CD4-positive, alpha-beta T cell treated with Interleukin-15 for 1 hour (primary cell): ENCODE measurements around the gene TTLL10.

Source experiments
- DNase-seq: peaks from one replicate; pipeline ENCODE4 v3.0.0-alpha.2; 2020

Gene TTLL10

DNA sequence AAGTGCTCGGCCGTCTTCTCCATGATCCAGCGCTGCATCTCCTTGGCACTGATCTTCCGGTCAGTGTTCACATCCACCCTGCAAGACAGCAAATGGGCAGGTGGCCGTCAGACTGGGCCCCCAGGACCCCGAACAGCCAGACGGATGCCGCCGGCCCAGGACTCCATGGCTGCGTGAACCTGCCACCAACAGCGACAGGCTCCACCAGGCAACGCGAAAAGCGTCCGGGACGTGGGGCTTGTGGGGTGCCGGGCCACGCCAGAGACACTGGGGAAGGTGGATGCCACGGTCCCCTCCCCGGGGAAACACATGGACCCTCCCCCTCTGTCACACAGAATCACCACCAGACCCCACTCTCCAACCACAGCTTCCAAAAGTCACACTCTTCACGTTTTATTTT is 50.2 kb downstream of the TTLL10 start:
- no peak for DNase-seq

DNA sequence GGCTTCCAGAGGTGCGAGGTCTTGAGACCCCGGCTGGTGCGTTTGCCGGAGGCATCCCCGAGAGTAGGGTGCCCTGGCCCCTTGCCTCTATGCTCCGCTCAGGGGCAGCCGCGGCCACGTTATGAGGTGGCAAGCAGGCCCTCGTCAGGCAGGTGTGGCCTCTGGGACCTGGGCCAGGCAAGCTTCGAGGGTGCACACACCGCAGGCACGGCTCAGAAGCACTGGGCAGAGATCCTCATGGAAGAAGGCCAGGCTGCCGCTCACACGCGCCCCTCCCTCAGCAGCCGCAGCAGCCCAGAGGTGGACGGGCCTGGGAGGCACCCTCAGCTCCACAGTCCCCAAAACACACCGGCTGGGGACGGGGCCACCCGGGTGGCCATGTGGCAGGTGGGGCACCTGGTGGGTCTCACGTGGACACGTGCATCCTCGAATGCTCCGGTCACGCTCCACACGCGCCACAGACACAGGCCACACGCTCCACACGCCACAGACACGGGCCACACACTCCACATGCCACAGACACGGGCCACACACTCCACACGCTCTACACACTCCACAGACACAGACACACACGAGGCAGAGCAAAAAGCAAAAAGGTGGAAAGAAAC is 51.7 kb downstream of the TTLL10 start:
- no peak for DNase-seq

GRCh38 chr1:1225913-1226312 is 52.2 kb downstream of the TTLL10 start:
- DNase-seq, result no peak

DNA sequence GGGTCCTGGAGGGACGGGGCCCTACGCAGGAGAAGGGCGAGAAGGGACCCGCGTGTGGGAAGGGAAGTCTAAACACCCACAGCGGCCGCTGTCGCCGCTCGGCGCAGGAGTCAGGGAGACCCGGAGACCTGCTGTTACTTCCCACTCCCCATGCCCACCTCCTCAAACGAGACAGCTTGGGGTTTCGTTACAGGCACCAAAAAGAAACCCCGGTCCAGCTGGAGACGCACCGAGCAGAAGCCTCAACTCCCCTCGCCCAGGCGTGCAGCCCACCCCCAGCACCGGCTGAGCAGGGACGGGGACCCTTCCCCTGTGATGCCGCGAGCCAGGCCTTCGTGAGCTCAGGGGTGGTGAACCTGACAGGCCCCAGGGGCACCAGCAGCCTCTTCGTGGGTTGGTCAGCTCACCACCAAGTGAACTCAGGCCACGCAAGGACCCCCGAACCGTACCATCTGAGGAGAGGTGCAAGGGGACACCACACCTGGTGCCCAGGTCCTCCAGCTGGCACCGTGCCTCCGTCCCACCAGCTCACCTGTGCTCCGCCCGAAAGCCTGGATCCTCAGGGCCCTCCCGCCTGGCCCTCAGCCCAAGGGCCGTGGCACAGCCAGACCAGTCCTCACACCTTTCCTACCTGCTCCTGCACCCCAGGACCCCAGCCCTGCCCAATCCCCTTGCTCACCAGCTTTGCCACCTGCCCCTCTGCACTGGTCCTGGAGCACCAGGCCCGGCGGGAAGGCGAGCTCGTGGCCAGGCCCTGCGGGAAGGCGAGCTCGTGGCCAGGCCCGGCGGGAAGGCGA is 53.1 kb downstream of the TTLL10 start:
- no peak for DNase-seq

DNA sequence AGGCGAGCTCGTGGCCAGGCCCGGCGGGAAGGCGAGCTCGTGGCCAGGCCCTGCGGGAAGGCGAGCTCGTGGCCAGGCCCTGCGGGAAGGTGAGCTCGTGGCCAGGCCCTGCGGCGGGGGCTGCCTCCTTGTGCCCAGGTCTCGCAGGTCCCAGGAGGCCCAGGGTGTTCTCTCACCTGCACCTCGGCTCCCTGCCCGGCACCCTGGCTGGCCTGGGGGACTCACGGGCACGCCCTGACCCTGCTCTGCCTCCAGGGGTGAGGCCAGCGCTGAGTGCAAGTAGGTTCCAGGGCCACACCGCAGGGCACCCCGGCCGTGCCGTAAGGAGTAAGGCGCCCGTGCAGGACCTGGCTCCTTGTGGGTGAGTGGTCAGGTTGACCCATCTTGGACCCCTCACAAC is 53.7 kb downstream of the TTLL10 start:
- DNase-seq, result no peak

DNA sequence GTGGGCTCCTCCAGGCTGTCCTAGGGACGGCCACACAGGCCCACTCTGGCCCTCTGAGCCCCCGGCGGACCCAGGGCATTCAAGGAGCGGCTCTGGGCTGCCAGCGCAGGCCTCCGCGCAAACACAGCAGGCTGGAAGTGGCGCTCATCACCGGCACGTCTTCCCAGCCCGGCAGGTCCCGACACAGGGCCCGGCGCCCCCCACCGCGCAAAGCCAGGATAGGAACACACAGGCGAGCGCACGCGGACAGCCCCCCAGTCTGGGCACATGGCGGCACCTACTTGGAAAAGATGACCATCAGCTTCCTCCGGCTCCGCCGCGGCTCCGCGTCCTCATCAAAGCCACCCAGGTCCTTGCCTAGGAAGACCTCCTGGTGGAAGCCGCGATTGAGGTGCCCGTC is 54.5 kb downstream of the TTLL10 start:
- DNase-seq, result no peak

GRCh38 chr1:1228596-1229321 is 55.1 kb downstream of the TTLL10 start:
- DNase-seq, result no peak

GRCh38 chr1:1229770-1230169 is 56.1 kb downstream of the TTLL10 start:
- DNase-seq, result no peak

- no peak for DNase-seq
Observed at GRCh38 chr1:1230656-1231399, 57.1 kb downstream of the TTLL10 start.

DNA sequence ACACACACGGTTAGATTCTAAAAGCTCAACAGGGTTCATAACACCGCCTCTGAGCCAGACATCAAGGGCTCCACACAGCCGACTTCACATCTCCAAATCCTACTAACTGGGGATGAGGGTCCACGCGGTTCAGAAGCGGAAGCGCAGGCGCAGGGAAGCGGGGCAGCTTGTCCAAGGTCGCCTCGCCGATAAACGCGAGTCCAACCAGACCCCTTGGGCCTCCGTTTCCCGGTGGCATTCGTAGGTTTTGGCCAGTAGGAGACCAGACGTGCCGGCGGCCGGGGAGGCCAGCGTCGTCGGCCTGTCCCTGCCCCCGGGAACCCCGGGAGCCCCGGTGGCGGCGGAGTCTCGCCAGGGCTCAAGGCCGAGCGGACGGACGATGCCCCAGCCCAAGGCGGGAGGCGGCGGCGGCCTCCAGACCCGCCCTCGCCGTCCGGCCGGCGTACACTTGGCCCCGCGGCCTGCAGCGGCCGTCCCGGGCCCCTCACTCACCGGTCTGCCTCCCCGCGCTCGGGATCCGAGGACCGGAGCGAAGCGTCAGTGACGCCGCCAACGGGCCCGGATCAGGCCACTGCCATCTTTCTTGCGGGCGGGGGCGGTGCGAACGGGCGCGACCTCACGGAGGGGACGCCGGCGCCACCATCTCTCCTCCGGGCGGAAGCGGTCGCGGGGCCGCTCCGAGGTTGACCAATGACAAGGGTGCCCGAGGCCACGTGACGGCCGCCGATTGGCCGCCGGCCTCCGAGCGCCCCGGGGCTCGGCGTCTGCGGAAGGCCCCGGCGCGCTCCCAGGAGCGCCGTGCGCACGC is 57.9 kb downstream of the TTLL10 start, which contains the start of gene SDF4:
SDF4 (minus strand) TSS at position 602 of the 808 bp plus-strand sequence. CDS start 3,229 bp downstream, outside the sequence.
- DNase-seq, result peak; percentile 98

GRCh38 chr1:1232208-1232795 is 58.6 kb downstream of the TTLL10 start, which contains the start of gene B3GALT6:
B3GALT6 (plus strand) TSS chr1:1232237; CDS start chr1:1232279, 42 bp downstream.
- DNase-seq, result no peak

DNA sequence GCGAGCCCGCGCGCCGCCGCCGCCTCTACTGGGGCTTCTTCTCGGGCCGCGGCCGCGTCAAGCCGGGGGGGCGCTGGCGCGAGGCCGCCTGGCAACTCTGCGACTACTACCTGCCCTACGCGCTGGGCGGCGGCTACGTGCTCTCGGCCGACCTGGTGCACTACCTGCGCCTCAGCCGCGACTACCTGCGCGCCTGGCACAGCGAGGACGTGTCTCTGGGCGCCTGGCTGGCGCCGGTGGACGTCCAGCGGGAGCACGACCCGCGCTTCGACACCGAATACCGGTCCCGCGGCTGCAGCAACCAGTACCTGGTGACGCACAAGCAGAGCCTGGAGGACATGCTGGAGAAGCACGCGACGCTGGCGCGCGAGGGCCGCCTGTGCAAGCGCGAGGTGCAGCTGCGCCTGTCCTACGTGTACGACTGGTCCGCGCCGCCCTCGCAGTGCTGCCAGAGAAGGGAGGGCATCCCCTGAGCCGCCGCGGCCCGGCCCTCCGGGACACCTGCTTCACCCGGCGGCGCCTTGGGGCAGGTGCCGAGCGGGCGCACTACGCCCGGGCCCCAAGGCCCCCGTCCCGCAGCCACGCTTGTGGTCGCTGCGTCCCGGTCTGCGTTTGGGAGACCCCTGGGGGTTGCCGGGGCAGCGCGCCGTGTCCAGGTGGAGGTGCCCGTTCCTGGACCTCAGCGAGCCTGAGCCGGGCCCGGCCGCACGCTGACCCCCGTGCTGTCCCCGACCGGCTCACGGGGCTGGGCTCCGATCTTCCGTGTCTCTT is 59.3 kb downstream of the TTLL10 start:
- DNase-seq, result no peak

DNA sequence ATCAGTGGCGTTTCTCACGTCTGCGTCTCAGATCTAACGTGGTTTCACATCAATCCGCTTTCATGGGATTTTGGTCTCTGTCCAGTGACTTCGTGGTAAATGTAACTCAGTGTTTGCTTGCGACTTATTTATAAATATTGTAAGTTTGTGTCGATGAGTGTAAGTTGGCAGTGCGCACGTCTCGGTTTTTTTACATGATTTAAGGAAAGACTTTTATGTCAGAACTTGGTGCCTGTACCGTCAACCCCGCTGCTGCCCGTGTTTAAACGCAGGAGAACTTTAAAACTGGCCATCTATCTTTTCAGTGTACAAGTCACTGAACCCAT is 59.9 kb downstream of the TTLL10 start:
- DNase-seq, result no peak

DNA sequence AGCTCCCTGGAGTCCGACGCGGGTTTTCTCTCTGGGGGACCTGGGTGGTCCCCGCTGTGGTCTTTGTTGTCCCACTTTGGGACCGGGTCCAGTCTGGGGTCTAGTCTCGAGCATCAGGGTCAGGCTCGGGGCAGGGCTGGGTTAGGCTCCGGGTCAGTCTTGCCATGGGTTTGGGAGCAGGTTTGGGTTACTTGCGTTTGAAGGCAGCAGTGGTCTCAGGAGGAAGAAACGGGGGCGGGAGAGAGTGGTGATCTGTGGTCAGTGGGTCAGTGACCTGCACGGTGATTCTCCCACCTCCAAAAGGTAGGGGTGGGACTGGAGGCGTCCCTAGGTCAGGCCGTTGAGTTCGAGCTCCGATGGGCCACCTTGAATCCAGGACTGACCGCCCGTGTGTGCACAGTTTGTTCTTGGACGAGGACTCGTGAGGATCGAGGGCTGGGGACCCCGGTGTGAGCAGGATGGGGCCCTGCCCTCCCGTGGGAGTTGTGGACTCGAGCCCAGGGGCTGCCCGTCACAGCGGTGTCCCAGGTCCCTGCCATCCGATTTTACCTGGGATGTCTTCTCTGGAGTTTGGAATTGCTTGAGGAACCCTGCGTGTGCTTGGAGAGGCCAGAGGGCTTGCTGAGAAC is 60.6 kb downstream of the TTLL10 start:
- no peak for DNase-seq

GRCh38 chr1:1235016-1235744 is 61.5 kb downstream of the TTLL10 start:
- DNase-seq, result no peak

DNA sequence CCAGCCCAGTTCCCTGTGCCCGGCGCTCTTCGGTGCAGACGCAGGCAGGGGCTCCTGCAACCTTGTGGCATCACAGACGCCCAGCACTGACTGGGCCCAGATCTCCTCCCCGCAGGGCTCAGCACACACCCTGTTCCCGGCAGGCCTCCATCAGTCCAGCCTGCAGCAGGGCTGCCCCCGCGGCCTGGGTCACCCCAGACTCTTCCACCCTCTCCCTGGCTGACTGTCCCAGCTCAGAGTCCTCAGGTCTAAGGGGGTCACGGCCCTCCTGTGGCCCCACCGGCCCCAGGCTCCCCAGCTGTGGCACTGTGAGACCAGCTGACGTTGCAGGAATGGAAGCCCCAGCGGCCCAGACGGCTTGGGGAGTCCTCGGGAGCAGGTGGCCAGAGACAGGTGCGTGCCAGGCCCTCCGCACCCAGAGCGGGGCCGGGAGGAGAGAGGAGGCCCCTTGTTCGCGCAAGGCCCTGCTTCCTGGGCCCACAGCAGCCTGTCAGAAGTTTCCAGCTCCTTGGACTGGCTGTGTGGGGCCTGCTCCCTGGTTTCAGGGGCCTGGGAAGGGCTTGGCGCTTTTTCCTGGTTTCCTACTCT is 62.6 kb downstream of the TTLL10 start:
- no peak for DNase-seq

- no peak for DNase-seq
Observed at GRCh38 chr1:1236945-1237873, 63.5 kb downstream of the TTLL10 start.
